ENCODE measurements around the gene RIMBP2.

DNA sequence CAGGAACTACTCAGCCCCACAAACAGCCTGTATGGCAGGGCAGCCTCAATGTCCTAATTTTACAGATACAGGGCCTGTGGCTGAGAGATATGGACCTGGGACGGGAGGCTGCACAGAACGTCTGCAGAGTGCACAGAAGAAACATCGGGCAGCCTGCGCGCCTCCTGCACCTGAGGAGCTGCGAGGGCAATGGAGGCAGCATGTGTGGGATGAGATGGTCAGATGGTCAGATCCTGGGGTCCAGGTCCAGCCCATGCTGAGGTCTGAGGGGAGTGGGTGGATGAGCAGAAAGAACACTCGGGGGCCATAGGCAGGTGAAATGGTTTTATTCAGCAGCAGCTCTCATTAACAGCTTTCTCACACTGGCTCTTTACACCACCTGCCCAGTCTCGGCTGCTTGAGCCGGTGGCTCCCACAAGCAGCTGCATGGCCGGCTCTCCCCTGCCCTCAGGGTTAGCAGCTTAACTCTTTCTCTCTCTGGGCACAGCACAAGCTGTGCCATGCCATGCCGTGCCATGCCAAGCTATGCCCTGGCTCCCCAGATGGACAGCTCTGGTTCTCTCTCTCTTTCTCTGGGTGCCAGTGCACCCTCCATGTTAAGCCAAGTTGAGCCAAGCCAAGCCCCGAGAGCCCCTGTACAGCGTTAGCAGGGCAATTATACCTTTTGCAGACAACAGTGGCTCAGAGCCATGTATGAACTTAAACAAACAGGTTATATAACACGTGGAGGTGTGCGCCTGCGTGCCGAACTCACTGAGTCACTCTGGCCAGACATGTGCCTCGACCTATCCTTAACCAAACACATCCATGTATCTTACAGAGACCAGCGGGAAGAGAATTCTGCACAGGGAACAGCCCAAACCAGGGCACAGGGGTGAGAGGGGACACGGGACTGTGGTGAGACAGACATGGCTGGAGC is 47.6 kb downstream of the RIMBP2 start:
- TF ChIP-seq, protein P1, sequence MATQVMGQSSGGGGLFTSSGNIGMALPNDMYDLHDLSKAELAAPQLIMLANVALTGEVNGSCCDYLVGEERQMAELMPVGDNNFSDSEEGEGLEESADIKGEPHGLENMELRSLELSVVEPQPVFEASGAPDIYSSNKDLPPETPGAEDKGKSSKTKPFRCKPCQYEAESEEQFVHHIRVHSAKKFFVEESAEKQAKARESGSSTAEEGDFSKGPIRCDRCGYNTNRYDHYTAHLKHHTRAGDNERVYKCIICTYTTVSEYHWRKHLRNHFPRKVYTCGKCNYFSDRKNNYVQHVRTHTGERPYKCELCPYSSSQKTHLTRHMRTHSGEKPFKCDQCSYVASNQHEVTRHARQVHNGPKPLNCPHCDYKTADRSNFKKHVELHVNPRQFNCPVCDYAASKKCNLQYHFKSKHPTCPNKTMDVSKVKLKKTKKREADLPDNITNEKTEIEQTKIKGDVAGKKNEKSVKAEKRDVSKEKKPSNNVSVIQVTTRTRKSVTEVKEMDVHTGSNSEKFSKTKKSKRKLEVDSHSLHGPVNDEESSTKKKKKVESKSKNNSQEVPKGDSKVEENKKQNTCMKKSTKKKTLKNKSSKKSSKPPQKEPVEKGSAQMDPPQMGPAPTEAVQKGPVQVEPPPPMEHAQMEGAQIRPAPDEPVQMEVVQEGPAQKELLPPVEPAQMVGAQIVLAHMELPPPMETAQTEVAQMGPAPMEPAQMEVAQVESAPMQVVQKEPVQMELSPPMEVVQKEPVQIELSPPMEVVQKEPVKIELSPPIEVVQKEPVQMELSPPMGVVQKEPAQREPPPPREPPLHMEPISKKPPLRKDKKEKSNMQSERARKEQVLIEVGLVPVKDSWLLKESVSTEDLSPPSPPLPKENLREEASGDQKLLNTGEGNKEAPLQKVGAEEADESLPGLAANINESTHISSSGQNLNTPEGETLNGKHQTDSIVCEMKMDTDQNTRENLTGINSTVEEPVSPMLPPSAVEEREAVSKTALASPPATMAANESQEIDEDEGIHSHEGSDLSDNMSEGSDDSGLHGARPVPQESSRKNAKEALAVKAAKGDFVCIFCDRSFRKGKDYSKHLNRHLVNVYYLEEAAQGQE (IDR thresholded peaks at IDR 0.05; ENCODE audit: borderline replicate concordance) = no peak
- TF ChIP-seq, protein P1 (CRISPR knock-in tag; IDR thresholded peaks at IDR 0.05; ENCODE audit: low read depth) = no peak
- TF ChIP-seq POLR2AphosphoS5 (IDR thresholded peaks at IDR 0.05; ENCODE audit: control insufficient read depth, insufficient read depth, low read depth, low read length) (no peak), NBN (IDR thresholded peaks at IDR 0.05; ENCODE audit: low read depth) (no peak), TEAD4 (IDR thresholded peaks at IDR 0.05; ENCODE audit: low read length) (no peak), TEAD4 (CRISPR knock-in tag; IDR thresholded peaks at IDR 0.05; ENCODE audit: borderline replicate concordance) (no peak), SIRT6 (IDR thresholded peaks at IDR 0.05; ENCODE audit: low read depth, low read length) (no peak), NCOA4 (IDR thresholded peaks at IDR 0.05; ENCODE audit: partially characterized antibody) (no peak), HNRNPLL (IDR thresholded peaks at IDR 0.05; ENCODE audit: low read depth, low read length, poor library complexity, severe bottlenecking) (no peak), GABPA (tag; conservative IDR thresholded peaks at IDR 0.05; ENCODE audit: low read depth) (no peak), KAT2B (IDR thresholded peaks at IDR 0.05; ENCODE audit: low read depth, low read length) (no peak), SMARCA5 (IDR thresholded peaks at IDR 0.05) (no peak), EP300 (IDR thresholded peaks at IDR 0.05; ENCODE audit: low read length) (no peak)
- TF ChIP-seq, protein P2, sequence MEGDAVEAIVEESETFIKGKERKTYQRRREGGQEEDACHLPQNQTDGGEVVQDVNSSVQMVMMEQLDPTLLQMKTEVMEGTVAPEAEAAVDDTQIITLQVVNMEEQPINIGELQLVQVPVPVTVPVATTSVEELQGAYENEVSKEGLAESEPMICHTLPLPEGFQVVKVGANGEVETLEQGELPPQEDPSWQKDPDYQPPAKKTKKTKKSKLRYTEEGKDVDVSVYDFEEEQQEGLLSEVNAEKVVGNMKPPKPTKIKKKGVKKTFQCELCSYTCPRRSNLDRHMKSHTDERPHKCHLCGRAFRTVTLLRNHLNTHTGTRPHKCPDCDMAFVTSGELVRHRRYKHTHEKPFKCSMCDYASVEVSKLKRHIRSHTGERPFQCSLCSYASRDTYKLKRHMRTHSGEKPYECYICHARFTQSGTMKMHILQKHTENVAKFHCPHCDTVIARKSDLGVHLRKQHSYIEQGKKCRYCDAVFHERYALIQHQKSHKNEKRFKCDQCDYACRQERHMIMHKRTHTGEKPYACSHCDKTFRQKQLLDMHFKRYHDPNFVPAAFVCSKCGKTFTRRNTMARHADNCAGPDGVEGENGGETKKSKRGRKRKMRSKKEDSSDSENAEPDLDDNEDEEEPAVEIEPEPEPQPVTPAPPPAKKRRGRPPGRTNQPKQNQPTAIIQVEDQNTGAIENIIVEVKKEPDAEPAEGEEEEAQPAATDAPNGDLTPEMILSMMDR (IDR thresholded peaks at IDR 0.05 in 2 of 3, conservative IDR thresholded peaks at IDR 0.05 in 1 of 3; ENCODE audit: insufficient read depth in 2 of 3, low read depth in 1 of 3, low read length in 3 of 3) = no peak
- TF ChIP-seq, protein P3, sequence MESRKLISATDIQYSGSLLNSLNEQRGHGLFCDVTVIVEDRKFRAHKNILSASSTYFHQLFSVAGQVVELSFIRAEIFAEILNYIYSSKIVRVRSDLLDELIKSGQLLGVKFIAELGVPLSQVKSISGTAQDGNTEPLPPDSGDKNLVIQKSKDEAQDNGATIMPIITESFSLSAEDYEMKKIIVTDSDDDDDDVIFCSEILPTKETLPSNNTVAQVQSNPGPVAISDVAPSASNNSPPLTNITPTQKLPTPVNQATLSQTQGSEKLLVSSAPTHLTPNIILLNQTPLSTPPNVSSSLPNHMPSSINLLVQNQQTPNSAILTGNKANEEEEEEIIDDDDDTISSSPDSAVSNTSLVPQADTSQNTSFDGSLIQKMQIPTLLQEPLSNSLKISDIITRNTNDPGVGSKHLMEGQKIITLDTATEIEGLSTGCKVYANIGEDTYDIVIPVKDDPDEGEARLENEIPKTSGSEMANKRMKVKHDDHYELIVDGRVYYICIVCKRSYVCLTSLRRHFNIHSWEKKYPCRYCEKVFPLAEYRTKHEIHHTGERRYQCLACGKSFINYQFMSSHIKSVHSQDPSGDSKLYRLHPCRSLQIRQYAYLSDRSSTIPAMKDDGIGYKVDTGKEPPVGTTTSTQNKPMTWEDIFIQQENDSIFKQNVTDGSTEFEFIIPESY (CRISPR knock-in tag; IDR thresholded peaks at IDR 0.05) = no peak

Data from K562 (cell line).